Liver (tissue), 9 donors: ENCODE data around the gene ANAPC5. TPM values are rescaled to one million over a fixed set of nuclear protein-coding genes. Genes with fewer than 3 reads are reported as not detected.

Source experiments
- DNase-seq: peaks from one replicate; pipeline ENCODE4 v3.0.0-alpha.2; 2017; ENCODE audit warnings: low spot score
- H3K27ac ChIP-seq, 2 donors: one replicate each; pipeline ENCODE4 v1.7.0; 2013; ENCODE audit warnings: inconsistent platforms in 2 of 2, low read length in 2 of 2, control low read depth in 1 of 2, low read depth in 1 of 2, mild to moderate bottlenecking in 1 of 2
- H3K27me3 ChIP-seq, 4 donors: one replicate each; pipeline versions ENCODE4 v1.6.1 to v1.7.0; 2013; ENCODE audit warnings: low read length in 3 of 4, inconsistent platforms in 1 of 4, mild to moderate bottlenecking in 1 of 4, moderate library complexity in 1 of 4; ENCODE audit not compliant: control insufficient read depth in 4 of 4, insufficient read depth in 4 of 4
- H3K36me3 ChIP-seq, 4 donors: one replicate each; pipeline versions ENCODE4 v1.6.1 to v1.7.0; 2013; ENCODE audit warnings: low read length in 3 of 4, mild to moderate bottlenecking in 3 of 4, low read depth in 1 of 4, moderate library complexity in 1 of 4; ENCODE audit not compliant: control insufficient read depth in 4 of 4, insufficient read depth in 3 of 4
- H3K4me1 ChIP-seq, 4 donors: one replicate each; pipeline versions ENCODE4 v1.6.1 to v1.7.0; 2013; ENCODE audit warnings: low read length in 3 of 4, mild to moderate bottlenecking in 3 of 4, moderate library complexity in 1 of 4; ENCODE audit not compliant: control insufficient read depth in 4 of 4, insufficient read depth in 4 of 4
- H3K4me3 ChIP-seq, 3 donors: one replicate each; pipeline versions ENCODE4 v1.6.1 to v1.7.0; 2013; ENCODE audit warnings: low read length in 3 of 3, control low read depth in 1 of 3, low read depth in 1 of 3, mild to moderate bottlenecking in 1 of 3
- H3K9ac ChIP-seq, 2 donors: one replicate each; pipeline ENCODE4 v1.7.0; 2013; ENCODE audit warnings: low read length in 2 of 2, mild to moderate bottlenecking in 2 of 2, moderate library complexity in 2 of 2, control low read depth in 1 of 2, low read depth in 1 of 2
- H3K9me3 ChIP-seq, 4 donors: one replicate each; pipeline versions ENCODE4 v1.6.1 to v1.7.0; 2013; ENCODE audit warnings: low read length in 3 of 4; ENCODE audit not compliant: control insufficient read depth in 4 of 4
- CTCF ChIP-seq: fragments of 150-350 bp; IDR thresholded peaks from 2 replicates; pipeline ENCODE4 v1.5.1; 2017; ENCODE audit warnings: improper control_type of control experiment, low read depth, low read length; ENCODE audit not compliant: missing input control
- EGR1 ChIP-seq, 2 donors: IDR thresholded peaks; 2 replicates each; pipeline ENCODE4 v1.6.1; 2016 to 2018; ENCODE audit warnings: antibody characterized with exemption in 2 of 2, low read depth in 2 of 2
- FOXA1 ChIP-seq: IDR thresholded peaks from 2 replicates; pipeline ENCODE4 v1.6.1; 2016; ENCODE audit warnings: antibody characterized with exemption
- FOXA2 ChIP-seq: IDR thresholded peaks from 2 replicates; pipeline ENCODE4 v1.6.1; 2016; ENCODE audit warnings: antibody characterized with exemption
- GABPA ChIP-seq, 2 donors: IDR thresholded peaks in 1 of 2; conservative IDR thresholded peaks in 1 of 2; 2 replicates each; pipeline ENCODE4 v1.6.1; 2016; ENCODE audit warnings: antibody characterized with exemption in 2 of 2, mild to moderate bottlenecking in 1 of 2, moderate library complexity in 1 of 2
- HNF4A ChIP-seq, 2 donors: conservative IDR thresholded peaks; 2 replicates each; pipeline ENCODE4 v1.6.1; 2016; ENCODE audit warnings: antibody characterized with exemption in 2 of 2, mild to moderate bottlenecking in 2 of 2
- HNF4G ChIP-seq: IDR thresholded peaks from 2 replicates; pipeline ENCODE4 v1.6.1; 2016; ENCODE audit warnings: antibody characterized with exemption
- MAX ChIP-seq: IDR thresholded peaks from 2 replicates; pipeline ENCODE4 v1.6.1; 2016; ENCODE audit warnings: antibody characterized with exemption
- NR2F2 ChIP-seq: IDR thresholded peaks from 2 replicates; pipeline ENCODE4 v1.6.1; 2016; ENCODE audit warnings: antibody characterized with exemption
- RAD21 ChIP-seq, 2 donors: IDR thresholded peaks; 2 replicates each; pipeline ENCODE4 v1.6.1; 2016; ENCODE audit warnings: antibody characterized with exemption in 2 of 2, mild to moderate bottlenecking in 2 of 2
- REST ChIP-seq: IDR thresholded peaks from 2 replicates; pipeline ENCODE4 v1.6.1; 2016; ENCODE audit warnings: antibody characterized with exemption, mild to moderate bottlenecking
- RXRA ChIP-seq, 2 donors: IDR thresholded peaks; 2 replicates each; pipeline ENCODE4 v1.6.1; 2017 to 2018; ENCODE audit warnings: antibody characterized with exemption in 2 of 2, mild to moderate bottlenecking in 1 of 2
- SP1 ChIP-seq: IDR thresholded peaks from 2 replicates; pipeline ENCODE4 v1.6.1; 2018; ENCODE audit warnings: antibody characterized with exemption, mild to moderate bottlenecking
- TAF1 ChIP-seq: conservative IDR thresholded peaks from 2 replicates; pipeline ENCODE4 v1.6.1; 2016; ENCODE audit warnings: antibody characterized with exemption, mild to moderate bottlenecking
- YY1 ChIP-seq: IDR thresholded peaks from 2 replicates; pipeline ENCODE4 v1.6.1; 2016; ENCODE audit warnings: antibody characterized with exemption, mild to moderate bottlenecking
- WGBS: extraction: QIAGEN DNeasy Blood & Tissue Kit; methylation state at CpG from one replicate; pipeline ENCODE4 v1.1.7; 2013; 5-methylcytosine and 5-hydroxymethylcytosine counted together
- polyA plus RNA-seq, 2 donors: library from polyadenylated mRNA; stranded (reverse) in 1 of 2; unstranded in 1 of 2; fragments of 200-250 nt in 1 of 2; fragments of >200 nt in 1 of 2; fragmentation: Nextera tagmentation in 1 of 2; extraction: Ambion mirVana in 1 of 2; gene quantifications; one replicate each; pipeline versions ENCODE4 v1.2.1 to v1.2.3, GENCODE V29; 2013 to 2015
- total RNA-seq, 2 donors: library from RNA; depleted of rRNA; stranded (reverse); fragments of >200 nt; gene quantifications; one replicate each; pipeline ENCODE4 v1.2.3, GENCODE V29; 2014
- TF ChIP-seq, protein P1 (sequence below): IDR thresholded peaks from 2 replicates; pipeline ENCODE4 v1.6.1; 2016; ENCODE audit warnings: antibody characterized with exemption
- donor health status: healthy.
- donor health status: healthy.
- donor health status: healthy.
- donor health status: healthy.
- donor health status: healthy.

Gene ANAPC5
- total and polyA plus RNA-seq, 4 donors: 44.1 to 111 (median 62.2) TPM

- Histone ChIP-seq H3K4me1 (peaks cover 0 to 20% (median 14%) of the 10 kb centered on the region in 4 donors), H3K9me3 (no peaks in the 10 kb centered on the region), H3K27me3 (no peaks in the 10 kb centered on the region), H3K9ac (no peak overlapping the region), H3K4me3 (no peak overlapping the region), H3K27ac (peak overlapping the region; percentile 58 to 71), H3K36me3 (no peaks in the 10 kb centered on the region)
- no peak for TF ChIP-seq REST
- no peak for TF ChIP-seq FOXA1
- TF ChIP-seq NR2F2: no peak
- TF ChIP-seq, protein P1, sequence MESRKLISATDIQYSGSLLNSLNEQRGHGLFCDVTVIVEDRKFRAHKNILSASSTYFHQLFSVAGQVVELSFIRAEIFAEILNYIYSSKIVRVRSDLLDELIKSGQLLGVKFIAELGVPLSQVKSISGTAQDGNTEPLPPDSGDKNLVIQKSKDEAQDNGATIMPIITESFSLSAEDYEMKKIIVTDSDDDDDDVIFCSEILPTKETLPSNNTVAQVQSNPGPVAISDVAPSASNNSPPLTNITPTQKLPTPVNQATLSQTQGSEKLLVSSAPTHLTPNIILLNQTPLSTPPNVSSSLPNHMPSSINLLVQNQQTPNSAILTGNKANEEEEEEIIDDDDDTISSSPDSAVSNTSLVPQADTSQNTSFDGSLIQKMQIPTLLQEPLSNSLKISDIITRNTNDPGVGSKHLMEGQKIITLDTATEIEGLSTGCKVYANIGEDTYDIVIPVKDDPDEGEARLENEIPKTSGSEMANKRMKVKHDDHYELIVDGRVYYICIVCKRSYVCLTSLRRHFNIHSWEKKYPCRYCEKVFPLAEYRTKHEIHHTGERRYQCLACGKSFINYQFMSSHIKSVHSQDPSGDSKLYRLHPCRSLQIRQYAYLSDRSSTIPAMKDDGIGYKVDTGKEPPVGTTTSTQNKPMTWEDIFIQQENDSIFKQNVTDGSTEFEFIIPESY: no peak
- no peak for TF ChIP-seq FOXA2
- TF ChIP-seq CTCF: no peak
- no peak for TF ChIP-seq GABPA (IDR thresholded peaks at IDR 0.05 in 1 of 2, conservative IDR thresholded peaks at IDR 0.05 in 1 of 2)
- TF ChIP-seq MAX: no peak
- no peak for TF ChIP-seq YY1
- no peak for TF ChIP-seq EGR1 (IDR thresholded peaks at IDR 0.05; ENCODE audit: low read depth in 2 of 2)
- TF ChIP-seq SP1: no peak
- no peak for TF ChIP-seq TAF1
- DNase-seq: no peak
- 97% methylated on average over 6 of the region's 6 CpGs for whole genome bisulfite sequencing
Measured at GRCh38 chr12:121283841-121284240, 68.4 kb downstream of the ANAPC5 start.

GRCh38 chr12:121283388-121283787, 68.8 kb downstream of the ANAPC5 start:
- Histone ChIP-seq H3K9me3 (no peaks in the 10 kb centered on the region), H3K27me3 (no peaks in the 10 kb centered on the region), H3K4me1 (peaks cover 0 to 18% (median 14%) of the 10 kb centered on the region in 4 donors), H3K27ac (no peak overlapping the region), H3K36me3 (no peaks in the 10 kb centered on the region), H3K9ac (no peak overlapping the region), H3K4me3 (no peak overlapping the region)
- DNase-seq: no peak
- 92% methylated on average over 5 of the region's 5 CpGs for WGBS
- TF ChIP-seq HNF4G (no peak), EGR1 (IDR thresholded peaks at IDR 0.05; ENCODE audit: low read depth in 2 of 2) (no peak), HNF4A (conservative IDR thresholded peaks at IDR 0.05) (no peak), YY1 (no peak), RAD21 (IDR thresholded peaks at IDR 0.05) (no peak), FOXA2 (no peak), SP1 (no peak), TAF1 (no peak), RXRA (IDR thresholded peaks at IDR 0.05) (no peak), CTCF (no peak), REST (no peak)
- TF ChIP-seq, protein P1: no peak
